ENCODE results near the gene MMP11.

The MMP11 gene

DNA sequence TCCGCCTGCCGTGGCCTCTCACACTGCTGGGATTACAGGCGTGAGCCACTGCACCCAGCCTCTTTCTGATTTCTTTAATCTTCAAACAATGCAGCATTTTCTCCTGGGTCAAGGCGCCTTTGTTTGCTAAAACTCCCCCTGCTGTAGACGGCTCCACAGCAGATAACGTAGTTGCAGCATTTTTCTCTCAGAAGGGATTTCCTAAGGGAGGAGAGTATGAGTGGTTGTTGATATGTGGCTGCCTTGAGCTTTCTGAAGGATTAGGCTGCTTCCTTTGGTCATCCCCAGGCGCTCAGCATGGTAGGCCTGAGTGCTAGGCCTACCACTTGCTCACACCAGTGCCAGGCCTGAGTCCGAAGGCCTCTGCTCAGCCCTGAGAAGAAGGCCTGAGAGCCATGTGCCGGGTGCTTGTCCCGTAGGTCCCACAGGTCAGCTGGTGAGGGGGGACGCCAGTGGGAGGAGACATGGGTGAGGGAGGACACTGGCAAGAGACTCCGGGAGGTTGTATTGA is 32.2 kb downstream of the MMP11 start:
- H3K4me3 ChIP-seq (ENCODE audit: low read depth, low read length) = no peak overlapping the region
- H3K27ac ChIP-seq (ENCODE audit: low read depth, low read length) = no peak overlapping the region
- no peak overlapping the region for H3K9ac ChIP-seq (ENCODE audit: low read depth, low read length)
- H3K9me3 ChIP-seq (ENCODE audit: control insufficient read depth, insufficient read depth, low read length) = no peaks in the 10 kb centered on the region
- H3K36me3 ChIP-seq (ENCODE audit: control insufficient read depth, insufficient read depth, low read length) = peaks cover 73% of the 10 kb centered on the region
- H3K27me3 ChIP-seq (ENCODE audit: control insufficient read depth, insufficient read depth, low read length) = no peaks in the 10 kb centered on the region
- no peaks in the 10 kb centered on the region for H3K4me1 ChIP-seq (ENCODE audit: control insufficient read depth, insufficient read depth, low read length)

DNA sequence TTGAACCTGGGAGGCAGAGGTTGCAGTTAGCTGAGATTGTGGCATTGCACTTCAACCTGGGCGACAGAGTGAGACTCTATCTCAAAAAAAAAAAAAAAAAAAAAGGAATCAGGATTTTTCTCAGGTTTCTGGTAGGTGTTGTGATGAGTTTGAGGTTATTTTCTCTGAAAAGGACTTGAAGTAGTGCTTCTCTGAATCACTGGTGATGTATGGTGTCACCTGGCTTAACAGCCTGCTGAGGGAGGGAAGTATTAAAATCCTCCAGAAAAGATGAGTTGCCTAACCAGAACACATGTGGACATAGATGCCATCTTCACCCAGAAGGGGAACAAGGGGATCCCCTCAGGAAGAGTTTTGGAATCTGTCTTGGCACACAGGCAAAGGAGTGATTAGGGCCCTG is 34.2 kb downstream of the MMP11 start:
- H3K4me1 ChIP-seq (ENCODE audit: control insufficient read depth, insufficient read depth, low read length) = no peaks in the 10 kb centered on the region
- no peak overlapping the region for H3K27ac ChIP-seq (ENCODE audit: low read depth, low read length)
- H3K4me3 ChIP-seq (ENCODE audit: low read depth, low read length) = no peak overlapping the region
- H3K9me3 ChIP-seq (ENCODE audit: control insufficient read depth, insufficient read depth, low read length) = no peaks in the 10 kb centered on the region
- no peak overlapping the region for H3K9ac ChIP-seq (ENCODE audit: low read depth, low read length)
- H3K36me3 ChIP-seq (ENCODE audit: control insufficient read depth, insufficient read depth, low read length) = peaks cover 68% of the 10 kb centered on the region
- H3K27me3 ChIP-seq (ENCODE audit: control insufficient read depth, insufficient read depth, low read length) = no peaks in the 10 kb centered on the region

DNA sequence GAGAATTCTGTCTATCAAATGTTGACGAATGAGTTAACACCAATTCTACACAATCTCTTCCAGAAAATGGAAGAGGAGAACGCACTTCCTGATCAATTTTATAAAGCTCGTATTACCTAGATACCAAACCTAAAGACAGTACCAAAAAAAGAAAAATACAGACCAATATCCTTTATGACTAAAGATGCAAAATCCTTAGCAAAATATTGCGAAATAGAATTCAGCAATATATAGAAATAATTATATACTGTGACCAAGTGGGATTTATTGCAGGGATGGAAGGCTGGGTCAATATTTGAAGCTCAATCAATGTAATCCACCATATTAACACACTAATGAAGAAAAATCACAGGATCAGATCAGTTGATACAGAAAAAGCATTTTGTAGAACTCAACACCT is 39.7 kb downstream of the MMP11 start:
- Histone ChIP-seq H3K27me3 (ENCODE audit: control insufficient read depth, insufficient read depth, low read length) (no peaks in the 10 kb centered on the region), H3K4me1 (ENCODE audit: control insufficient read depth, insufficient read depth, low read length) (no peaks in the 10 kb centered on the region), H3K27ac (ENCODE audit: low read depth, low read length) (no peak overlapping the region), H3K4me3 (ENCODE audit: low read depth, low read length) (no peak overlapping the region), H3K36me3 (ENCODE audit: control insufficient read depth, insufficient read depth, low read length) (peaks cover 49% of the 10 kb centered on the region), H3K9me3 (ENCODE audit: control insufficient read depth, insufficient read depth, low read length) (no peaks in the 10 kb centered on the region), H3K9ac (ENCODE audit: low read depth, low read length) (no peak overlapping the region)

DNA sequence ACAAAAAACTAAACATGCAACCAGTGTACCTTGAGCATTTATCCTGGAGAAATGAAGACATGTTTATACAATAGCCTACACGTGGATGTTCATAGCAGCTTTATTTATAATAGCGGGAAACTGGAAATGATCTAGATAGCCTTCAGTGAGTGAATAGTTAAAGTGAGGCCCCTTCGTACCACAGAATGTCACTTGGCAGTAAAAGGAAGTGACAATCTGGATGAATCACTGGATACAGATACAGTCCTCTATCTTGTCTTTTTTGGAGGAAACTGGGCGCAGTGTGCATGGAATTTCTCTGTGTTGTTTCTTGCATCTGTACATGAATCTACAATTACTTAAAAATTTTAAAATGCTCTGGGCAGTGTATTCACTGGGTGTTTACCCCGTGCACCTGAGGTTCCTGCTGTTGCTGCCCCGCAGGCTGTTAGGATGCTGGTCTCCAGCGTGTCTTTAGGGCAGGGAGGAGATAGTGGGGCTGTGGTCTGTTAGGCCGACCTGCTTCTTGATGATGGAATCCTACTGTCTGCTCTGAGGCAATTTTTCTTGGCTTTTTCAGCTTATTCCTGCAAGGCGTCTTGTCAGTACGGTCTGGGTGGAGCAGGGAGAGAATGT is 43.0 kb downstream of the MMP11 start:
- Histone ChIP-seq H3K4me3 (ENCODE audit: low read depth, low read length) (no peak overlapping the region), H3K36me3 (ENCODE audit: control insufficient read depth, insufficient read depth, low read length) (peaks cover 66% of the 10 kb centered on the region), H3K4me1 (ENCODE audit: control insufficient read depth, insufficient read depth, low read length) (no peaks in the 10 kb centered on the region), H3K9me3 (ENCODE audit: control insufficient read depth, insufficient read depth, low read length) (no peaks in the 10 kb centered on the region), H3K9ac (ENCODE audit: low read depth, low read length) (no peak overlapping the region), H3K27ac (ENCODE audit: low read depth, low read length) (no peak overlapping the region), H3K27me3 (ENCODE audit: control insufficient read depth, insufficient read depth, low read length) (no peaks in the 10 kb centered on the region)

DNA sequence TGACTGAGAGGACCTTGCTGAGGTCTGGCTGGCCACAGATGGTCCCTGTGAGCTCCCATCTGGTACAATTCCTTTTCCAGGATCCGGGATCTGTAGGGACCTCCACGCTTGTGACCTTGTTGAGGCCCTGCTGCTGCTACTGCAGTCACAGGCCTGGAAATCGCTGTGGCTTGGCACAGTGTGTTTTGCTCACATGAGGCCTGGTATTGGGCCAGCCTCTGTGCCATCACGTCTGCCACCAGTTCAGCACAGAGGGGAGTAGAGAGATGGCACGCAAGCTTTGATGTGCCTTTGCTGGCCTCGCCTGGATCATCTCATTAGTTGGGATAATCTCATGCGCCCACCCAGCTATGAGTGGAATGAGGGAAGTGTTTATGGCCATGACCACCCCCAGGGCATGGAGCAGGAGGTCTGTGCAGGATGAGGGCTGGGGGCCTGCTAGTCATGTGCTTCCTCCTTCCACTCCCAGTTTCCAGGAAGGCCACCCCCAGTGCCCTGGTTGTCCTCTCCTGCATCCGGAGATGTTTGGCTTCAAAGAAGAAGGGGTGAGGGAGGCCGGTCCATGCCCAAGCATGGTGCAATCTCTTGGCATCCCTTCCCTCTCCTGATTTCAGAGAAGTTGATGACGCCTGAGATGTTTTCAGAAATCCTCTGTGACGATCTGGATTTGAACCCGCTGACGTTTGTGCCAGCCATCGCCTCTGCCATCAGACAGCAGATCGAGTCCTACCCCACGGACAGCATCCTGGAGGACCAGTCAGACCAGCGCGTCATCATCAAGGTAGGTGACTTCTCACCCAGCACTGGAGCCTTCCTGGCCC is 43.7 kb downstream of the MMP11 start:
- no peaks in the 10 kb centered on the region for H3K4me1 ChIP-seq (ENCODE audit: control insufficient read depth, insufficient read depth, low read length)
- H3K9me3 ChIP-seq (ENCODE audit: control insufficient read depth, insufficient read depth, low read length) = no peaks in the 10 kb centered on the region
- no peak overlapping the region for H3K27ac ChIP-seq (ENCODE audit: low read depth, low read length)
- no peak overlapping the region for H3K4me3 ChIP-seq (ENCODE audit: low read depth, low read length)
- no peak overlapping the region for H3K9ac ChIP-seq (ENCODE audit: low read depth, low read length)
- H3K27me3 ChIP-seq (ENCODE audit: control insufficient read depth, insufficient read depth, low read length) = no peaks in the 10 kb centered on the region
- peaks cover 66% of the 10 kb centered on the region for H3K36me3 ChIP-seq (ENCODE audit: control insufficient read depth, insufficient read depth, low read length)

DNA sequence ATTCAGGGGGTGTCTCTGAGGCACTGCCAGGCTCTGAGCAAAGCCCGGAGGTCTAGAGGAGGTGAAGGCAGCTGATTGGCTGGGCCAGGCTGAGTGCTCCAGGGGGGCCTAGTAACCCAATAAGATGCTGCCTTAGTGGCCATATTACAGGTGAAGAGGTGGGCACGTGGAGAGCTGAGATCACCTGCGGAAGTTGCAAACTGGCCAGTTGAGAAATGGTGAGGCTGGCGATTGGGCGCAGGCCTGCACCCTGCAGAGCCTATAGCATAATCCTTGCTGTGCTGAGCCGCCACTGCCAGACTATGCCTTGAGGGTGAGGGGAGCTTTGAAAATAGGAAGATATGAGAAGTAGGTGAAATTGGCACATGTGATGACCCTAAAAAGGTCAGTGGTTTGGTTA is 44.5 kb downstream of the MMP11 start:
- Histone ChIP-seq H3K9me3 (ENCODE audit: control insufficient read depth, insufficient read depth, low read length) (no peaks in the 10 kb centered on the region), H3K4me1 (ENCODE audit: control insufficient read depth, insufficient read depth, low read length) (no peaks in the 10 kb centered on the region), H3K9ac (ENCODE audit: low read depth, low read length) (no peak overlapping the region), H3K27me3 (ENCODE audit: control insufficient read depth, insufficient read depth, low read length) (no peaks in the 10 kb centered on the region), H3K4me3 (ENCODE audit: low read depth, low read length) (no peak overlapping the region), H3K27ac (ENCODE audit: low read depth, low read length) (no peak overlapping the region), H3K36me3 (ENCODE audit: control insufficient read depth, insufficient read depth, low read length) (peaks cover 64% of the 10 kb centered on the region)

DNA sequence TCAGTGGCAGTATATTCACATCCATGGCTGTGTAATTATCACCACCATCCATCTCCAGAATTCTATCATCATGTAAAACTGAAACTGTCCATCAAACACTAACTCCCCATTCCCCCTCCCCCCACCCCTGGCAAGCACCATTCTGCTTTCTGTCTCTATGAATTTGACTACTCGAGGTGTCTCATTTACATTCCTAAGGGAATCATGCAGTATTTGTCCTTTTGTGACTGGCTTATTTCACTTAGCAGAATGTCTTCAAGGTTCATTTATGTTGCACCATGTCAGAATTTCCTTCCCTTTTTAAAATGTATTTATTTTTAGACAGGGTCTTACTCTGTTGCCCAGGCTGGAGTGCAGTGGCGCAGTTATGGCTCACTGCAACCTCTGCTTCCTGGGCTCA is 45.9 kb downstream of the MMP11 start:
- no peaks in the 10 kb centered on the region for H3K4me1 ChIP-seq (ENCODE audit: control insufficient read depth, insufficient read depth, low read length)
- peaks cover 77% of the 10 kb centered on the region for H3K36me3 ChIP-seq (ENCODE audit: control insufficient read depth, insufficient read depth, low read length)
- no peak overlapping the region for H3K27ac ChIP-seq (ENCODE audit: low read depth, low read length)

DNA sequence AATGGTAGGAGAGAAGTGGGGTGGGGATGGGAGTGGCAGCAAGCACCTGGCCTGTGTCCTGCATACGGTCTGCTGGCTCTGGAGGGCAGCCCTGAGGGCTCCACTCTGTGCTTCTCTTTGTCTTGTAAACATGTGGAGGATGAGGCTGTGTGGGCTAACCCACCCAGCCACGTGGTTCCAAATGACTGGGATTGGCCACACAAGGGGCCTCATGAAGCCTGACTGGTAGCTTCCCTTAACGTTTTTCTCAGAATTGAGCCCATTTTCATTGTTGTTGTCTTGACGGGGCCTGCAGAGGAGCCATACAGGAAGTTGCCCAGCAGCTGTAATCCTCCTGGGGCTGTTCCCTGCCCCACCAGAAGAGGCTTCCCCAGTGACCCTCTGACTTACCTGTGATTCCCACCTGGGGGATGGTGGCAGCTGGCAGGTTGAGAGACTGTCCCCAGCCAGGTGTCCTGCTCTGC is 48.1 kb downstream of the MMP11 start:
- Histone ChIP-seq H3K4me3 (ENCODE audit: low read depth, low read length) (no peak overlapping the region), H3K9ac (ENCODE audit: low read depth, low read length) (no peak overlapping the region), H3K36me3 (ENCODE audit: control insufficient read depth, insufficient read depth, low read length) (peaks cover 87% of the 10 kb centered on the region), H3K4me1 (ENCODE audit: control insufficient read depth, insufficient read depth, low read length) (no peaks in the 10 kb centered on the region), H3K27me3 (ENCODE audit: control insufficient read depth, insufficient read depth, low read length) (no peaks in the 10 kb centered on the region), H3K27ac (ENCODE audit: low read depth, low read length) (no peak overlapping the region), H3K9me3 (ENCODE audit: control insufficient read depth, insufficient read depth, low read length) (no peaks in the 10 kb centered on the region)

More for the DNA sequence above, 45.9 kb downstream of the MMP11 start:
- Histone ChIP-seq H3K9me3 (ENCODE audit: control insufficient read depth, insufficient read depth, low read length) (no peaks in the 10 kb centered on the region), H3K9ac (ENCODE audit: low read depth, low read length) (no peak overlapping the region), H3K4me3 (ENCODE audit: low read depth, low read length) (no peak overlapping the region), H3K27me3 (ENCODE audit: control insufficient read depth, insufficient read depth, low read length) (no peaks in the 10 kb centered on the region)

DNA sequence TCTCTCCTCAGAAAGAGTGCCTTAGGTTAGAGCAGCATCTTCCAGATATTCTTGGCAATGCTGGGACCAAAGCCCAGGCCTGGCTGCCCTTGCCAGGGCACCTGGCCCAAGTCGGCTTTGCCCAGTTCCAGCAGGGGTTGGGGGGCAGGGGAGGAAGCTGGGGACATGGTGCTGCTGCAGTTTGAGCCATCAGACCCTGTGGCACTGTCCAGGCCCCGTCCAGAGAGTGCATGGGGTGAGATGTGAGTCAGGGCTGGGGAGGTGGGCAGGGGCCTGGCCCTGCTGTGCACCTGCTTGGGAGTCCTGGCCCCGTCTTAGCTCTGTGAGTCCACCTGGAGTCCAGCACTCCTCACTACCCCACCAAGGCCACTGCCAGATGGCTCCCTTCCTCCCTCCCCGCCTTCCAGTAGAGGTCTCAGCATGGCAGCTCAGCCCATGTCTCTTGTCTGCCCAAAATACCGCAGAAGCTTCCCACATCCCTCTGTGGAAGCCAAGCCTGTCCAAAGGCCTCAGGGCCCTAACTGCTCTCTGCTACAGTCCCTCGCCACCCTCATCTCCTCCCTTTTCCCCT is 49.5 kb downstream of the MMP11 start:
- Histone ChIP-seq H3K27me3 (ENCODE audit: control insufficient read depth, insufficient read depth, low read length) (no peaks in the 10 kb centered on the region), H3K9me3 (ENCODE audit: control insufficient read depth, insufficient read depth, low read length) (no peaks in the 10 kb centered on the region), H3K9ac (ENCODE audit: low read depth, low read length) (no peak overlapping the region), H3K36me3 (ENCODE audit: control insufficient read depth, insufficient read depth, low read length) (peaks cover 85% of the 10 kb centered on the region), H3K27ac (ENCODE audit: low read depth, low read length) (no peak overlapping the region), H3K4me1 (ENCODE audit: control insufficient read depth, insufficient read depth, low read length) (no peaks in the 10 kb centered on the region), H3K4me3 (ENCODE audit: low read depth, low read length) (no peak overlapping the region)

DNA sequence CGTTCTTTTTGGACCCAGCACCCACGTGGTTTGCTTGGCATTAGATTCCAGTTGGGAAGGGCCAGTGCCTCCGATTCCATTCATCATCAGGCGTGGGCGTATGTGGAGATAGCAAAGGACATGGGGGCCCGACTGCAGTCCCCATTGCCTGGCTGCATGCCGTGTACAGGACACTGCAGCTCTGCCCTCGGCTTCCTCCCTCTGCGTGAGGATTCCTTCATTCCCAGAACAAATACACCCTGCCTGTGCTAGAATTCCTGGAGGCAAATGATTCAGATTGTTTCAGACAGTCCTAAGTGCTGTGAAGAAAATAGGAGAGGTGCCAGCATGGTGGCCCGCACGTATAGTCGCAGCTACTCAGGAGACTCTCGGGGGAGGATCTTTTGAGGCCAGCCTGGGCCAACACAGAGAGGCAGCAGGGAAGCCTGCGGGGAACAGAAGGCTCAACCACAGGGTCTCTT is 50.7 kb downstream of the MMP11 start:
- Histone ChIP-seq H3K27me3 (ENCODE audit: control insufficient read depth, insufficient read depth, low read length) (no peaks in the 10 kb centered on the region), H3K36me3 (ENCODE audit: control insufficient read depth, insufficient read depth, low read length) (peaks cover 84% of the 10 kb centered on the region), H3K9me3 (ENCODE audit: control insufficient read depth, insufficient read depth, low read length) (no peaks in the 10 kb centered on the region), H3K27ac (ENCODE audit: low read depth, low read length) (no peak overlapping the region), H3K4me1 (ENCODE audit: control insufficient read depth, insufficient read depth, low read length) (no peaks in the 10 kb centered on the region), H3K4me3 (ENCODE audit: low read depth, low read length) (no peak overlapping the region), H3K9ac (ENCODE audit: low read depth, low read length) (no peak overlapping the region)

Data from HUES48 (cell line).